Measurements from ENCODE around the gene POC5. TPM values are rescaled to one million over a fixed set of nuclear protein-coding genes. Genes with fewer than 3 reads are reported as not detected.

POC5 gene
- polyA plus RNA-seq, 3 donors from 2014 or later: 9.5 to 19.4 (median 16.0) TPM

DNA sequence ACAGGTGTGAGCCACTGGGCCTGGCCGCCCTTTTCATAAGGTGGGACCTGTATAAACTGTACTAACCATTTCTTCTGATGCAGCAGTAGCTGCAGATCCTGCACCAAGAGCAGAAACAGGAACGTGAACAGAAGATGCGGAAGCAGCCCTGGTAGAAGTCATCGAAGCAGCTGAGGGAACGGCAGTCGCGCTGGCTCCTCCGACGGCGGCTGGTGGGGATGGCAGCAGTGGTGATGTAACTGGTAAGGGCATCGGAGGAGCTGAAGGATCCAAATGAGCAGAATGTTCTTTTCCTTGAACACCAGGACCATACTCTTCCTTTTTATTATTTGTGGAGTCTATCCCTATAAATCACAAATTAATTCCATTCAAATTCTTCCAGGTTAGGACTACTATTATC, 32.1 kb downstream of the POC5 start:
- no peaks in the 10 kb centered on the region for H3K9me3 Mint-ChIP-seq
- no peak overlapping the region for H3K27ac Mint-ChIP-seq
- no peaks in the 10 kb centered on the region for H3K4me1 Mint-ChIP-seq
- H3K36me3 Mint-ChIP-seq: peaks cover 7 to 42% (median 17%) of the 10 kb centered on the region in 3 donors
- no peak for DNase-seq
- no peaks in the 10 kb centered on the region for H3K27me3 Mint-ChIP-seq (ENCODE audit: low read depth in 3 of 3)
- H3K4me3 Mint-ChIP-seq: no peak overlapping the region

DNA sequence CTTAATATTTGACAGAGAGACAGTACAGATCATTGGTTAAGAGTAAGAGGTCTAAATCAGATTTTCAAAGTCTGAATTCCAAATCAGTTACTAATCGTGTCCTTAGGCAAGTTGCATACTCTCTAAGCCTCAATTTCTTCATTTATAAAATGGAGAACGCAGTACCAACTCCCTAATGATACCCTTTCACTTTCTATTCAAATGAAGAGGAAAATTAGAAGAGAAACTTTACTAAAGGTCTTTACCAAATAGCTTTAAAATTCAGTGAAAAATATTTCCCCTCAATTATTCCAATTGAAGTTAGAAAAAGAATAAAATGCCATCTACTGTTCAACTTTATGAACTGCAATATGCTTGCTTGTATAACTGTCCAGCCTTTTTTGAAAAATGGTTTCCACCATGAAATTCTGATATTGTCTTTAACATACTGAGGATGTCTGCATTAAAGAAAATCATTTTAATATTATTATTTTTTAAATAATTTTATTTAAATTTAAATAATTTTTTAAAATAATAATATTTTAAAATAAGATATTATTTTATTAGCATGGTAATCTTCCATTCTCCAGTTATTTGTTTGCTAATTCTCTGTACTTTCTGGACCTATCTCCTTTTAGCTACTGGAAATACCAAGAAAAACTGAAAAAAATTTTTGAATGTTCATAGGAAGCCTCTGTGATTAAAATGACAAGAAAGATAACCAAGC, 36.0 kb downstream of the POC5 start:
- peaks cover 6 to 26% (median 11%) of the 10 kb centered on the region in 3 donors for H3K36me3 Mint-ChIP-seq
- DNase-seq: peak; percentile 18 to 37 (median 28)

GRCh38 chr5:75678155-75678554, 39.1 kb downstream of the POC5 start:
- Mint-ChIP-seq H3K9me3 (no peaks in the 10 kb centered on the region), H3K4me3 (peak overlapping the region; percentile 8 to 72 (median 31)), H3K27me3 (ENCODE audit: low read depth in 3 of 3) (no peaks in the 10 kb centered on the region), H3K27ac (peak overlapping the region; percentile 9 to 84 (median 47)), H3K36me3 (peaks cover 3 to 16% (median 7%) of the 10 kb centered on the region in 3 donors), H3K4me1 (peaks cover 11 to 20% of the 10 kb centered on the region in 2 donors)
- DNase-seq: peak in 1 of 3 donors; percentile 8

More for the DNA sequence above, 36.0 kb downstream of the POC5 start:
- no peaks in the 10 kb centered on the region for H3K9me3 Mint-ChIP-seq
- no peaks in the 10 kb centered on the region for H3K27me3 Mint-ChIP-seq (ENCODE audit: low read depth in 3 of 3)
- H3K4me1 Mint-ChIP-seq: peaks cover 10 to 18% of the 10 kb centered on the region in 2 donors
- H3K27ac Mint-ChIP-seq: peak overlapping the region in 1 of 6 donors; percentile 66
- H3K4me3 Mint-ChIP-seq: no peak overlapping the region

DNA sequence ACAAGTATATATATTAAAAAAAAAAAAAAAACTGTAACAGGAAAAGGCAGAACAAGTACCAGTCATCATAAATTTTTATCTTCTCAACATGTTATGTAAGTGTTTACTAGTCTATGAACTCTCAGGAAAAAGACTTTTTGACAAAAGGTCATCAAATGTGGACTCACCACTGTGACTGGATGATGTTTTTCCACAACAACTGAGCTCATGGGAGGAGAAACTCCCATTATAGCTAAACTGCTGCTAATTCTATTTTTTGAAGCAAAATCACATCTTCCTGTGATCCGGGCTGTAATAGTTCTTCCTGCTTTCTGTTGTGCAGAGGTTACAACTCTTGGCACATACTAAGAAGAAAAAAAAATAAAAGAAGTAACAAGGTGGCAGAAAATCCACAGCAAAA, 39.6 kb downstream of the POC5 start:
- peak overlapping the region; percentile 31 to 72 (median 46) for H3K4me3 Mint-ChIP-seq
- H3K27ac Mint-ChIP-seq: peak overlapping the region; percentile 17 to 84 (median 71)
- peaks cover 14 to 25% of the 10 kb centered on the region in 2 donors for H3K4me1 Mint-ChIP-seq
- H3K27me3 Mint-ChIP-seq (ENCODE audit: low read depth in 3 of 3): no peaks in the 10 kb centered on the region
- no peaks in the 10 kb centered on the region for H3K9me3 Mint-ChIP-seq
- H3K36me3 Mint-ChIP-seq: peaks cover 3 to 15% (median 10%) of the 10 kb centered on the region in 3 donors
- DNase-seq: no peak

- H3K9me3 Mint-ChIP-seq: no peaks in the 10 kb centered on the region
- H3K27ac Mint-ChIP-seq: no peak overlapping the region
- H3K4me3 Mint-ChIP-seq: no peak overlapping the region
- H3K4me1 Mint-ChIP-seq: peaks cover 18 to 39% of the 10 kb centered on the region in 2 donors
- no peak for DNase-seq
- peaks cover 3 to 25% (median 24%) of the 10 kb centered on the region in 3 donors for H3K36me3 Mint-ChIP-seq
- H3K27me3 Mint-ChIP-seq (ENCODE audit: low read depth in 3 of 3): no peaks in the 10 kb centered on the region
These were observed 41.5 kb downstream of the POC5 start for GRCh38 chr5:75675783-75676182.

GRCh38 chr5:75672616-75673015, 44.6 kb downstream of the POC5 start:
- H3K27me3 Mint-ChIP-seq (ENCODE audit: low read depth in 3 of 3): no peaks in the 10 kb centered on the region
- peaks cover 31 to 59% of the 10 kb centered on the region in 2 donors for H3K4me1 Mint-ChIP-seq

DNA sequence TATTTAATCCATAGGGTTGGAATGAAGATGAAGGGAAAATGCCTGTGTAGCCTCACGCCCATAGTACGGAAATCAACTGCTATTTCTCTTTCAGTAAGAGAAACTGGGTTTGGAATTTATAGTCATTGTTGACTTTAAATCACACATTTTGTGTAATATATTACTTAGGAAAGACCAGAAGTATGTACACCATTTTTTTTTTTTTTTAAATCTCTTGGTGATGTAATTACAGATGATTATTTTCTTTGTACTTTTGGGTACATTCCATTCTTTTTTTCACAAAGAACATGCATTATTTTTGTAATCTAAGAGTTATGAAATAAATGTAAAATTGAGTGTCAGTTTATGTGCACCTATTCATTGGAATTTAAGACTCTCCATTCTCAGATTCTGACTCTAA, 45.7 kb downstream of the POC5 start:
- no peak overlapping the region for H3K4me3 Mint-ChIP-seq
- no peak overlapping the region for H3K27ac Mint-ChIP-seq
- H3K36me3 Mint-ChIP-seq: peaks cover 0 to 24% (median 17%) of the 10 kb centered on the region in 3 donors
- DNase-seq: no peak
- H3K27me3 Mint-ChIP-seq (ENCODE audit: low read depth in 3 of 3): no peaks in the 10 kb centered on the region
- peaks cover 29 to 51% of the 10 kb centered on the region in 2 donors for H3K4me1 Mint-ChIP-seq
- no peaks in the 10 kb centered on the region for H3K9me3 Mint-ChIP-seq

More at GRCh38 chr5:75672616-75673015, 44.6 kb downstream of the POC5 start:
- Mint-ChIP-seq H3K4me3 (peak overlapping the region in 1 of 5 donors; percentile 3), H3K36me3 (peaks cover under 1 to 24% (median 17%) of the 10 kb centered on the region in 3 donors), H3K9me3 (no peaks in the 10 kb centered on the region), H3K27ac (peak overlapping the region in 4 of 6 donors; percentile 0 to 75 (median 26))
- DNase-seq: no peak

GRCh38 chr5:75670577-75670976, 46.7 kb downstream of the POC5 start:
- no peak overlapping the region for H3K4me3 Mint-ChIP-seq
- H3K9me3 Mint-ChIP-seq: no peaks in the 10 kb centered on the region
- peaks cover 29 to 51% of the 10 kb centered on the region in 2 donors for H3K4me1 Mint-ChIP-seq
- peak overlapping the region in 1 of 6 donors; percentile 27 for H3K27ac Mint-ChIP-seq
- no peak for DNase-seq
- no peaks in the 10 kb centered on the region for H3K27me3 Mint-ChIP-seq (ENCODE audit: low read depth in 3 of 3)
- H3K36me3 Mint-ChIP-seq: peaks cover 0 to 17% (median 14%) of the 10 kb centered on the region in 3 donors

DNA sequence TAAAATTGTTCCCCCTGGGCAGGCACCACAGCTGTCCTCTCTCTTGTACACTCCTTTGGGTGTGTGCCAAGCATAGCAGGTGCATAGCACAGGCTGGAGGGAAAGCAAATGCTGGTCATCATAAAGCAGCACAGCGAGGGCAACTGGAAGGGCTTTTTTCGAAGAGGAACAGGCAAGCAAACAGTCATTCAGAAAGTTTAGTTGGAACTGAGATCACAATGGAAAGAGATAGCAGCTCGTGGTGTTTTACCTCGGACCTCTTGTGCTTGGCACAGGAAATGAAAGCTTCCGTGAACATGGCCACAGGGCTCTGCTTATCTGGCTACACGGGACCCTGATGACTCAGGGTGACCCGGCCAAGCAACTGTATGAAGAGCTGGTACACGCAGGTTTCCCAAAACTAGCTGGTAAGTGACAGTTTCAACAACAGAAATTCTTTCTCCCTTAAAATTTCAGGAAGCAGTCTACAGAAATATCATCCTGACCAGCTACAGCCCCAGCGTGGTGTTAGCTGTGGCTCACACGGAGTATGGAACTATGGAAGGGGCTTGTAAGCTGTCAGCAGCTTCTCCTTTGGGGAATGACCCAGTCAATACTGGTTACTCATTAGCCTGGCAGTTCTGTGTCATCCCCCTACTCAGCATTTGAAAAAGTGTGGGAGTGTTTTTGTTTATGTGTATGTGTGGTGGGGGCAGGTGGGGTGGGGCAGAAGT, 48.1 kb downstream of the POC5 start:
- H3K4me3 Mint-ChIP-seq: peak overlapping the region; percentile 86 to 93 (median 90)
- H3K9me3 Mint-ChIP-seq: no peaks in the 10 kb centered on the region
- peaks cover 0 to 17% (median 14%) of the 10 kb centered on the region in 3 donors for H3K36me3 Mint-ChIP-seq
- no peaks in the 10 kb centered on the region for H3K27me3 Mint-ChIP-seq (ENCODE audit: low read depth in 3 of 3)
- peaks cover 29 to 51% of the 10 kb centered on the region in 2 donors for H3K4me1 Mint-ChIP-seq
- peak; percentile 44 to 56 (median 55) for DNase-seq
- H3K27ac Mint-ChIP-seq: peak overlapping the region; percentile 86 to 95 (median 90)

DNA sequence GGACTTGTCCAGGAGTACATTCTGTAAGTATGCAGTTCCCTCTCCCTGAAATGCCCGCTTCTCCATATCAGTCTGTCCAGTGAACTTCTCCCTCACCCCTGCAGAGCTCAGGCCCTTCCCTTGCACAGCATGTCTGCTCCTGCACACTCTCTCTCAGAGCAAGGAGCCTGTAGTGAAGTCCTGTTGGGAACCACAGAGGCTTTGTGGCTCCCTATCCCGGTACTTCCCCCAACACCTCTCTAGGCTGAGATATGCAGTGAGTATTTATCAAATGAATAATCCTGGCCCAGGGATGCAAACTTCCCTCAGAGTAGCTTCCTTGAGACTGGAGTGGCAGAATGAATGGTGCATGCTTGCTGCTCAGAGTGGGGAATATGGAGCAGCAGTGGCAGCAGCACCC, 48.8 kb downstream of the POC5 start:
- no peaks in the 10 kb centered on the region for H3K9me3 Mint-ChIP-seq
- H3K27ac Mint-ChIP-seq: peak overlapping the region in 5 of 6 donors; percentile 86 to 95 (median 90)
- peaks cover 0 to 17% (median 14%) of the 10 kb centered on the region in 3 donors for H3K36me3 Mint-ChIP-seq
- peaks cover 29 to 51% of the 10 kb centered on the region in 2 donors for H3K4me1 Mint-ChIP-seq
- no peak for DNase-seq
- no peaks in the 10 kb centered on the region for H3K27me3 Mint-ChIP-seq (ENCODE audit: low read depth in 3 of 3)
- H3K4me3 Mint-ChIP-seq: peak overlapping the region; percentile 86 to 93 (median 90)

DNA sequence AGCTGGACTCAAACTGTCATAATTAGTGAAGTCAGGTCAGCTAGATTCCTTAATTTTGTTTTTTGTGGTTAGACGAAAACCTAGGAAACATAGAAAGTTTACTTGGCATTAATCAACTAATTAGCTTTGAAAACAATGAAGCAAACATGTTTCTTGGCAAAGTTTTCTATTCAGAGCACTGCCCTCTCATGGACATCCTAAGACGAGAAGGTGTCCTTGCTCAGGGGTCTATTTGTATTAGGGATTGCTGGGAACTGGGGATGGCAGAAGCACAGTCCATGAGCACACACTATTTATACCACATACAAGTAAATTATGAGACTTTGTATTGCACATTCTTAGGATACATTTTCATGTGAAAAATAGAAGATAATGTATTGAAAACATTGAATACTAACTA, 49.7 kb downstream of the POC5 start:
- Mint-ChIP-seq H3K27ac (peak overlapping the region in 1 of 6 donors; percentile 88), H3K27me3 (ENCODE audit: low read depth in 3 of 3) (no peaks in the 10 kb centered on the region), H3K36me3 (peaks cover 0 to 14% (median 10%) of the 10 kb centered on the region in 3 donors), H3K4me1 (peaks cover 26 to 44% of the 10 kb centered on the region in 2 donors), H3K9me3 (no peaks in the 10 kb centered on the region), H3K4me3 (no peak overlapping the region)
- no peak for DNase-seq

GRCh38 chr5:75666801-75667200, 50.4 kb downstream of the POC5 start:
- no peaks in the 10 kb centered on the region for H3K9me3 Mint-ChIP-seq

GRCh38 chr5:75664979-75665378, 52.3 kb downstream of the POC5 start:
- H3K4me1 Mint-ChIP-seq: peaks cover 20 to 22% of the 10 kb centered on the region in 2 donors
- no peaks in the 10 kb centered on the region for H3K9me3 Mint-ChIP-seq
- no peaks in the 10 kb centered on the region for H3K36me3 Mint-ChIP-seq
- DNase-seq: no peak
- no peak overlapping the region for H3K27ac Mint-ChIP-seq
- no peak overlapping the region for H3K4me3 Mint-ChIP-seq
- no peaks in the 10 kb centered on the region for H3K27me3 Mint-ChIP-seq (ENCODE audit: low read depth in 3 of 3)

More at GRCh38 chr5:75666801-75667200, 50.4 kb downstream of the POC5 start:
- peaks cover 22 to 37% of the 10 kb centered on the region in 2 donors for H3K4me1 Mint-ChIP-seq
- DNase-seq: no peak
- no peak overlapping the region for H3K27ac Mint-ChIP-seq
- peaks cover 0 to 9% (median 5%) of the 10 kb centered on the region in 3 donors for H3K36me3 Mint-ChIP-seq
- H3K27me3 Mint-ChIP-seq (ENCODE audit: low read depth in 3 of 3): no peaks in the 10 kb centered on the region
- no peak overlapping the region for H3K4me3 Mint-ChIP-seq

Measured in immature natural killer cell (primary cell).